SK-N-SH (cell line): ENCODE measurements around the gene SLC25A31. TPM values are rescaled to one million over a fixed set of nuclear protein-coding genes. Genes with fewer than 3 reads are reported as not detected.

ENCODE experiments used
- CTCF ChIA-PET: fragments of 300-600, 350-600 bp; formaldehyde crosslinking; extraction: SDS; loops from one replicate; lab custom pipeline; 2021; lab: Yijun Ruan, JAX
- POLR2A ChIA-PET: fragments of 350-600 bp; sonication (Branson Sonifier 250); formaldehyde crosslinking; extraction: SDS; loops from one replicate; lab custom pipeline; 2020; ENCODE audit warnings: antibody characterized with exemption, inconsistent platforms; lab: Yijun Ruan, JAX
- DNase-seq: peaks from one replicate; pipeline ENCODE4 v3.0.0; 2012
- H2AFZ ChIP-seq: fragments of 200-600 bp; sonication (generic); 2 replicates; pipeline ENCODE4 v1.8.1; 2016; ENCODE audit warnings: antibody characterized with exemption, mild to moderate bottlenecking, low read depth
- H3F3A ChIP-seq: fragments of 200-600 bp; sonication (generic); replicated peaks from 2 replicates; pipeline ENCODE3; 2016; ENCODE audit warnings: antibody characterized with exemption, mild to moderate bottlenecking; ENCODE audit not compliant: insufficient read depth
- H3K27ac ChIP-seq, 2 experiments: fragments of 200-500 bp in 1 of 2; fragments of 200-600 bp in 1 of 2; sonication (Bioruptor generic) in 1 of 2; sonication (generic), shearing (Covaris generic) in 1 of 2; 2 replicates each; pipeline versions ENCODE4 v1.5.1 to v1.6.1; 2014 to 2016; ENCODE audit warnings: low read depth in 2 of 2, inconsistent platforms in 1 of 2, low read length in 1 of 2, mild to moderate bottlenecking in 1 of 2, mixed read lengths in 1 of 2
- H3K27me3 ChIP-seq: fragments of 200-600 bp; sonication (generic), shearing (Covaris generic); 2 replicates; pipeline ENCODE4 v1.6.1; 2016; ENCODE audit warnings: mixed run types; ENCODE audit not compliant: insufficient read depth
- H3K36me3 ChIP-seq, 2 experiments: fragments of 200-500 bp in 1 of 2; fragments of 200-600 bp in 1 of 2; sonication (Bioruptor generic) in 1 of 2; sonication (generic) in 1 of 2; replicated peaks in 1 of 2; 2 replicates each; pipeline versions ENCODE3 to v1.5.1; 2014 to 2016; ENCODE audit warnings: low read length in 1 of 2, mild to moderate bottlenecking in 1 of 2; ENCODE audit not compliant: insufficient read depth in 2 of 2, control insufficient read depth in 1 of 2
- H3K4me1 ChIP-seq, 2 experiments: fragments of 200-500 bp in 1 of 2; fragments of 200-600 bp in 1 of 2; sonication (Bioruptor generic) in 1 of 2; sonication (generic), shearing (Covaris generic) in 1 of 2; 2 replicates each; pipeline versions ENCODE4 v1.5.1 to v1.6.1; 2014 to 2016; ENCODE audit warnings: low read depth in 1 of 2, low read length in 1 of 2, mixed run types in 1 of 2; ENCODE audit not compliant: insufficient read depth in 2 of 2, control insufficient read depth in 1 of 2
- H3K4me2 ChIP-seq: fragments of 200-600 bp; sonication (generic), shearing (Covaris generic); 2 replicates; pipeline ENCODE4 v1.6.1; 2017; ENCODE audit warnings: mixed run types
- H3K4me3 ChIP-seq, 2 experiments: fragments of 200-500 bp in 1 of 2; fragments of 200-600 bp in 1 of 2; sonication (Bioruptor generic) in 1 of 2; sonication (generic), shearing (Covaris generic) in 1 of 2; 2 replicates each; pipeline versions ENCODE4 v1.5.1 to v1.8.1; 2014 to 2016; ENCODE audit warnings: low read depth in 2 of 2, inconsistent platforms in 1 of 2, low read length in 1 of 2, mild to moderate bottlenecking in 1 of 2, mixed read lengths in 1 of 2, moderate library complexity in 1 of 2
- H3K79me2 ChIP-seq: fragments of 200-600 bp; sonication (generic); 2 replicates; pipeline ENCODE4 v1.8.1; 2017; ENCODE audit warnings: mild to moderate bottlenecking; ENCODE audit not compliant: insufficient read depth
- H3K9ac ChIP-seq: fragments of 200-600 bp; sonication (generic); 2 replicates; pipeline ENCODE4 v1.6.1; 2017; ENCODE audit warnings: mixed run types
- H3K9me2 ChIP-seq: fragments of 200-600 bp; sonication (generic); 2 replicates; pipeline ENCODE4 v1.6.1; 2017; ENCODE audit warnings: mixed run types
- H3K9me3 ChIP-seq: fragments of 200-600 bp; sonication (generic); 2 replicates; pipeline ENCODE4 v1.6.1; 2017; ENCODE audit warnings: mixed run types, mild to moderate bottlenecking, moderate library complexity
- H4K20me1 ChIP-seq: fragments of 200-600 bp; sonication (generic); 2 replicates; pipeline ENCODE4 v1.6.1; 2017; ENCODE audit warnings: mild to moderate bottlenecking, mixed run types; ENCODE audit not compliant: insufficient read depth
- EP300 ChIP-seq, 2 experiments: IDR thresholded peaks; 2 replicates each; pipeline versions ENCODE4 v1.4.0 to v1.6.1; 2012; ENCODE audit warnings: borderline replicate concordance in 1 of 2, low read depth in 1 of 2, low read length in 1 of 2
- EZH2phosphoT487 ChIP-seq: fragments of 200-600 bp; sonication (generic); IDR thresholded peaks from 2 replicates; pipeline ENCODE4 v1.6.1; 2017; ENCODE audit warnings: low read depth, mixed run types, mild to moderate bottlenecking, antibody characterized with exemption, moderate library complexity, borderline replicate concordance
- FOSL2 ChIP-seq: IDR thresholded peaks from 2 replicates; pipeline ENCODE4 v1.4.0; 2012; ENCODE audit warnings: low read depth, mild to moderate bottlenecking, moderate library complexity, borderline replicate concordance
- GABPA ChIP-seq: IDR thresholded peaks from 2 replicates; pipeline ENCODE4 v1.4.0; 2012; ENCODE audit warnings: low read depth, mild to moderate bottlenecking
- GATA2 ChIP-seq: sonication (generic); formaldehyde crosslinking; IDR thresholded peaks from 2 replicates; pipeline ENCODE4 v1.5.0; 2020; ENCODE audit warnings: mild to moderate bottlenecking, missing genetic modification reagents
- IRF3 ChIP-seq: fragments of 150-350 bp; IDR thresholded peaks from 2 replicates; pipeline ENCODE4 v1.6.1; 2016; ENCODE audit warnings: mild to moderate bottlenecking, low read depth, low read length
- MAX ChIP-seq: IDR thresholded peaks from 2 replicates; pipeline ENCODE4 v1.4.0; 2012; ENCODE audit warnings: low read depth
- PBX3 ChIP-seq: IDR thresholded peaks from 2 replicates; pipeline ENCODE4; 2012
- RAD21 ChIP-seq: IDR thresholded peaks from 2 replicates; pipeline ENCODE4 v1.6.1; 2012; ENCODE audit warnings: mild to moderate bottlenecking, low read length
- RCOR1 ChIP-seq: fragments of 150-350 bp; IDR thresholded peaks from 2 replicates; pipeline ENCODE4 v1.6.1; 2017; ENCODE audit warnings: antibody characterized with exemption, low read length
- RXRA ChIP-seq: IDR thresholded peaks from 2 replicates; pipeline ENCODE4 v1.4.0; 2012; ENCODE audit warnings: low read depth, mild to moderate bottlenecking, borderline replicate concordance
- SIN3A ChIP-seq: IDR thresholded peaks from 2 replicates; pipeline ENCODE4 v1.6.1; 2012; ENCODE audit warnings: low read depth, mild to moderate bottlenecking, low read length, moderate library complexity, borderline replicate concordance
- TAF1 ChIP-seq: IDR thresholded peaks from 2 replicates; pipeline ENCODE4 v1.6.1; 2012; ENCODE audit warnings: low read depth, mild to moderate bottlenecking, low read length, moderate library complexity, borderline replicate concordance
- TCF12 ChIP-seq: IDR thresholded peaks from 2 replicates; pipeline ENCODE4 v1.4.0; 2012
- TEAD4 ChIP-seq: IDR thresholded peaks from 2 replicates; pipeline ENCODE4 v1.4.0; 2012; ENCODE audit warnings: mild to moderate bottlenecking, borderline replicate concordance; ENCODE audit not compliant: insufficient read depth
- ZBTB33 ChIP-seq: IDR thresholded peaks from 2 replicates; pipeline ENCODE4 v1.4.0; 2012; ENCODE audit warnings: low read depth, borderline replicate concordance
- WGBS: methylation state at CpG from one replicate; pipeline ENCODE4 v1.1.6; 2017; ENCODE audit warnings: low lambda C conversion rate; 5-methylcytosine and 5-hydroxymethylcytosine counted together
- polyA plus RNA-seq, 3 experiments: library from polyadenylated mRNA; depleted of rRNA; stranded (reverse); fragments of >200 nt; gene quantifications; 2 replicates each; pipeline ENCODE4 v1.2.3, GENCODE V29; 2012

The SLC25A31 gene
- polyA plus RNA-seq, 1 of the 3 experiments (the other 2 are of a cell fraction): not detected

- Histone ChIP-seq H3K4me3 (no peak overlapping the region), H3K9me3 (no peaks in the 10 kb centered on the region), H3K9me2 (no peaks in the 10 kb centered on the region), H3K27me3 (no peaks in the 10 kb centered on the region), H3K27ac (0 out of 4 replicates have a peak overlapping the region, but pooled peaks of 1 of the 2 experiments have one; percentile 17), H3K9ac (no peak overlapping the region), H4K20me1 (no peaks in the 10 kb centered on the region), H3K4me2 (0 out of 2 replicates have a peak overlapping the region, but pooled peaks have one; percentile 30), H3K79me2 (no peaks in the 10 kb centered on the region), H3K4me1 (no peaks in the 10 kb centered on the region), H2AFZ (no peak overlapping the region), H3F3A (no peaks in the 10 kb centered on the region), H3K36me3 (peaks cover 20 to 24% of the 10 kb centered on the region in 2 experiments)
- POLR2A ChIA-PET: no interaction called here
- no peak for DNase-seq
- TF ChIP-seq MAX: no peak
- no peak for TF ChIP-seq GABPA
- TF ChIP-seq IRF3: no peak
- TF ChIP-seq EZH2phosphoT487: no peak
- no peak for TF ChIP-seq PBX3
- no peak for TF ChIP-seq TCF12
- no peak for TF ChIP-seq RCOR1
- TF ChIP-seq TEAD4: no peak
- TF ChIP-seq EP300 (IDR thresholded peaks at IDR 0.05; ENCODE audit: borderline replicate concordance in 1 of 2, low read depth in 1 of 2, low read length in 1 of 2): no peak
- TF ChIP-seq ZBTB33: no peak
- no peak for TF ChIP-seq RAD21
- TF ChIP-seq SIN3A: no peak
- no peak for TF ChIP-seq RXRA
- TF ChIP-seq GATA2 (CRISPR knock-in tag): no peak
- TF ChIP-seq TAF1: no peak
- no peak for TF ChIP-seq FOSL2
- WGBS: 89% methylated on average over 3 of the region's 3 CpGs
- CTCF ChIA-PET: no interaction called here
Observed at GRCh38 chr4:127709456-127709855, 20.7 kb upstream of the SLC25A31 start.
